Measurements from ENCODE around the gene CCL5.
A peak's percentile ranks its signal among the peaks of the same experiment; 100 is the strongest.

The CCL5 gene

DNA sequence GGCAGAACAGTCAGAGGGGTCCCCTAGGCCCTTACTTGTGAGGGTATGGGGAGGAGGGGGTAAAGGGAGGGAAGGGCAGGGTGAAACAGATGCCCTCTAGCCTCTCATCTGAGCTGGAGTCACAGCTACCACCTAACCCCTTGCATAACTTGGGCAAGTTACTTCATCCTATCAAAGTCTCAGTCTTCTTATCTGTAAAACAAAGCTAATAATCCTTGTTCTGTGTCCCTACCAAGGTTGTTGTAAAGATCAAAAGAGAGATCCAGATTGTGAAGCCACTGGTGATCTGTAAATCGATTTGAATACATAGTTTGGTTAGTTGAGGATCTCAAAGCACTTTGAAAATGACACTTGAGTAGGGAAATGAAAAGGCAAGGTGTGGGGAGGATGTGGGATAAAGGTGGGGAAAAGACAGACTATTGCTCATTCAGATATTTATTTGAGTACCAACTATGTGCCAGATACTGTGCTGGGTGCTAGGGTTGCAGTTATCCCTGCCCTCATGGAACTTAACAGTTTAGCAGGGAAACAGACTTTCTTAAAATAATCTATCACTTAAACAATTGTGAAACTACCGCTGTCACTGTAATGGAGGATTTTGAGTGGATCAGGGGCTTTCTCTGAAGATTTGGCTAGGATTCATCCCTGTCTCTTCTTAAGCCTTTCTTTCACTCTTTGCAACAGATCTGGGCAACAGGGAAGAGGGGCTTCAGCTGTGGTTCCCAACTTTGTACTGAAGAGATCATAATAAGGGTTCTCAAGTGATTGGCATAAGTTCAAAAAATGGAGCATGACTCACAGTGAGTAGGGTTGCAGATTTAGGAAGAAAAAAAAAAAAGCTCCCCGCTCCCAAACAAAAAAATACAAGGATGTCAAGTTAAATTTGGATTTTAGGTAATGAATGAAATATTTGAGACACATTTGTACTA lies 14.5 kb downstream of the CCL5 start:
- DNase-seq: no peak

DNA sequence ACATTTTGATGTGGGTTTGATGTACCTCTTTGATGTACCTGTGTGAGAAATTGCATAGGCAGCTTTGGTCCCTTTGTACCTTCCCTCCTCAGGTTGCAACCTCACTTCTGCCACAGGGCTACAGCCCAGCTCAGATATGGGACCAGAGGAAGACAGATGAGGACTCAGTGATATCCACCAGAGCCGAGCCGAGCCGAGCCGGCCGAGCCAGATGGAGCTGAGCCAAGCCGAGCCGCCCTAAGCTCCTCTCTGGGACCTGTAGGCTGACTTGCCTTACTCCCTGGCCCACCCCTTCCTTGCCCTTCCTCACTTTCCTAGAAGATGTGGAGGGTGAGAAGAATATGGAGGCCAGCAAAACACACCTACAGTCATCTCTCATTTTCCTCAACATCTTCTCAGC lies 15.3 kb downstream of the CCL5 start:
- no peak for DNase-seq

DNA sequence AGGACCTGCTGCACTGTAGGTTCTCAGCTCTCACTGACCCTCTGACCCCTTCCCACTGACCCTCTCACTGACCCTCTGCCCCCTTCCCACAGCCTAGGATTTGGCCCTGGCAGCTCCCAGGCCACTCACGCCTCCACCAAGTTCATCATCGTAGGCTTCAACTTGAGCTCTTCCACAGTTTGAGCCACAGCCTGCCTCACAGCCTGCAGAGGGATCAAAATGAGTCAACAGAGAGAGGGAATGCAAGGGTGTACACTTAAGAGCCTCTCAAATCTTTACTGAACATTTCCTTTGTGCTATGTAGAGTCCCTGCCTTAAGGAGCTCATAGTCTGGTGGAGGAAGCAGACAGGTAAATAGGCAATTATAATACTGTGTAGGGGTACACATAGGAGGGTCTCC lies 23.6 kb downstream of the CCL5 start:
- no peak for DNase-seq

DNA sequence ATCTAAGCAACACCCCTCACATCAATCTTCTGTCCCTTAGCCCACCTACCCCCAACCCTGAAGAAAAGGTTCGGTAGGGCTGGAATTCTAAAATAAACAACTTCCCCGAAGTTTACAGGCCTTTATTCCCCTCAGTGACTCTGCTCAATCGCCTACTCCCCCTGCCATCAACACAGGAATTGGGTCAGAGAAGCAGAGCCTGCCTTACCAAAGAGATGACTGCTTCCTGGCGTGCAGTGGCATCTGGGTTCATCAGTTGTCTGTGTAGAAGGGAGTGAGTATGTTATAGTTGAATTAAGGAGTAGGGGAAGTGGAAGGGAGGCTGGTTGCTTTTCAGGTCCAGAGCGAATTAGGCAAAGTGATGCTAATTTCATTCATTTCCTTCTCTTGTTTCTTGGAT lies 24.2 kb downstream of the CCL5 start:
- DNase-seq: no peak

DNA sequence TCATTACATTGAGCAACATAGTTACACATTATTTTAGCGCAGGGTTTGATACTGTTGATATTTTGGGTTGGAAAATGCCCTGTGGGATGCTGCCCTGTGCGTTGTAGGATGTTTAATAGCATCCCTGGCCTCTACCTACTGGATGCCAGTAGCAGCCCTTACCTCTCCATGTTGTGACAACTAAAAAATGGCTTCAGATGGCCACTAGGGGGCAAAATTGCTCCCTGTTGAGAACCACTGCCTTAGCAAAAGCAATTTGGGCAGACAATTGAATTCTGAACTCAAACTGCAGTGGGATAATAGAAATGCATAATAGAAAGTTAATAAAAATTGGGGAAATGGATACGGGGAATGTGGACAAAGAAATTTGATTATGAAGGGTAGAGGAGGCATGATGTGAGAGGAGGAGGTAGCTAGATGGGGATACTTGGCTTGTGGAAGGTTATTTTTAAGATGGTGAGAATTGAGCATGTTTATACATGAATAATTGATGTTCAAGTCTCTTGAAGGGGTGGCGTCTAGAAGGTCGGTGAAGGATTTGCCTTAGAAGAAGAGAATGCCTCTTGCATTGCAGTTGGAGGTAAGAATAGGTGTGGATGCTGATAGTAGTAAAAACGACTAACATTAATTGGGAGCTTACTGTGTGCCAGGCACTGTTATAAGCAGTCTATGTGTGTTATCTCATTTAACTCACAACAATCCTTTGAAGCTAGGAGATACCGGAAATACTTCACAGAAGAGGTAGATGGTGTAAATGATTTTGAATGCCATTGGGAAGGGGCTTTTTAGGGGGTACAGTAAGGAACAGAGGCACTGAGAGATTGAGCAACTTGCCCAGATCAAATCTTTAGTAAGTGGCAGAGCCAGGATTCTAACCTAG lies 30.5 kb downstream of the CCL5 start:
- DNase-seq: peak; percentile 26

DNA sequence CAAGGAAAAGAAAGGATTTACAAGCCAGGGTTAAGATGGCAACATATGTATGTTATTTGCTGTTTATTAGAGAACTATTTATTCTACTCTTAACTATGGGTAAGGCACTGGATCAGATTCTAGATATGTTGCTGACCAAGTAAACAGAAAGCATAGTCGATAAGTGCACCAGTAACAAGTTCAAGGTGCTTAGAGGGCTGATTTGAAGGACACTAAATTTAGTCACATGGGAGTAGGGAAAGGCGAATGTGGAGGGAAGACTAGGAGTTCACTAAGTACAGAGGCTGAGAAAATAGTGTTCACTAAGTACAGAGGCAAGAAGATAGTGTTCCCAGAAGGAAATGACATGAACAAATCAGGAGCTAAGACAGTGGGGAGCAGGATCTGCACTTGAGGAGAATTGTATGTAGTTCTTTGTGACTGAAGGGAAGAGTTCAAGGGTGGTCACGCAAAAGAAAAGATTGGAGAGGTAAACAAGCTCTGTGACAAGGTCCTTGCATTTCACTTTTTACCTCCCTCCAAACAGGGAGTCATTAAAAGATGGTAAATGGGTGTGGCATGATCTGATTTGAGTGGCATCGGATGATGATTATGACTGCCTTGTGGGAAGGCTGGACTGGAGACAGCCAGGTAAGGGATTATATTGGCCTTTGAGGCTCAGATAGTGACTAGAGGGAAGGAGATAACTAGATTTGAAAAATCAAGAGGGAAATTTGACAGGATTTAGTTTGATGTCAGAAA lies 32.4 kb downstream of the CCL5 start:
- DNase-seq: no peak

DNA sequence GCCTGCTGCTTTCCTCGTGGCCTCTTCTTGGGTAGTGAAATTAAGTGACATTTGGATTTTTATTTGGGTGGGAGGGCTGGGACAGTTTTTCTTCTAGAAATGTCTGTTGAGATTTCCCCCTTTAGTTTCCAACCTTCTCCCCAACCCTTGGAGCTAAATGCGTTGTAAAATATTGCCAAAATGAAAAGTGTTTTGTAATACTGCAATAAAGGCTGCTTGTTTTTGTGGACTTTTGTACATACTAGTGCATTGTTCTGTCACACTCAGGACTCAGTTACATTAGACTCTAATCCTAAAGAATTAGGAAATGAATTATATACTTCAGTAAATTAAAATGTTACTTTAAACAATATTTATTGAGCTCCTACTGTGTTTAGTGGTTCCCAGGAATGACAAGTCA lies 33.2 kb downstream of the CCL5 start:
- no peak for DNase-seq

DNA sequence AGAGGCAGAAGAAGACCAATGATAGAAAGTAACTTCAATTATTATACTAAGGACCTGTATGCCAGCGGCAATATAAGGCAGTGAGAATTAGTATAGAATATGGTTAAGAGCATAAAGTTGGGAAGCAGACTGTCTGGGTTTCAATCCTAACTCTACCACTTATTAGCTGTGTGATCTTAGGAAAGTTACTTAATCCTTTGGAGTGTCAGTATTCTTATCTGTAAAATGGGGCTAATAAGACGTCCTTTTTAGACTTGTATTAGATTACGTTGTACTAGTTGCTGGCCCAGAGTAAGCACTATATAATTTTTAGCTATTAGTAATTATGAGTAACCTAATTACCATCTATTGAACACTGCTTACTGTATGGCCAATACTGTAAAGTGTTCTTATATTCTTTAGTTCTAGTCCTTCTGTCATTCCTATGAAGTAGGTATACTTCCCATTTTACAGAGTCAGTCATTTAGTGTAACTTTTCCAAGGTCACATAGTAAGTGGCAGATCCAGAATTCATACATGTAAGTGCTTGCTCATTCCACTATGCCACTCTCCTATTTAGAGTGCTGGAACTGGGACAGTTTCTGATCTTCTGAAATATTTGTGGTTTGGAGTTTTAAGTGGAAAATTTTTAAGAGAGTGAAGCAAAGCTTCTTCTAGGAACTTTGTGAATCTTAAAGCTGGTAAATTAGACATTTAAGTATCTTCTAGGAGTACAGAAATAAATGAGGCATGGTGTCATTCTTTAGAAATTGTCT lies 33.9 kb downstream of the CCL5 start:
- DNase-seq: no peak

DNA sequence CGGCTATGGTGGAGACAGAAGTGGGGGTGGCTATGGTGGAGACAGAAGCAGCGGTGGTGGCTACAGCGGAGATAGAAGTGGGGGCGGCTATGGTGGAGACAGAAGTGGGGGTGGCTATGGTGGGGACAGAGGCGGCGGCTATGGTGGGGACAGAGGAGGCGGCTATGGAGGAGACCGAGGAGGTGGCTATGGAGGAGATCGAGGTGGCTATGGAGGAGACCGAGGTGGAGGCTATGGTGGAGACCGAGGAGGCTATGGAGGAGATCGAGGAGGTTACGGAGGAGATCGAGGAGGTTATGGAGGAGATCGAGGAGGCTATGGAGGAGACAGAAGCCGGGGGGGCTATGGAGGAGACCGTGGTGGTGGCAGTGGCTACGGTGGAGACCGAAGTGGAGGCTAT lies 35.6 kb downstream of the CCL5 start:
- no peak for DNase-seq

DNA sequence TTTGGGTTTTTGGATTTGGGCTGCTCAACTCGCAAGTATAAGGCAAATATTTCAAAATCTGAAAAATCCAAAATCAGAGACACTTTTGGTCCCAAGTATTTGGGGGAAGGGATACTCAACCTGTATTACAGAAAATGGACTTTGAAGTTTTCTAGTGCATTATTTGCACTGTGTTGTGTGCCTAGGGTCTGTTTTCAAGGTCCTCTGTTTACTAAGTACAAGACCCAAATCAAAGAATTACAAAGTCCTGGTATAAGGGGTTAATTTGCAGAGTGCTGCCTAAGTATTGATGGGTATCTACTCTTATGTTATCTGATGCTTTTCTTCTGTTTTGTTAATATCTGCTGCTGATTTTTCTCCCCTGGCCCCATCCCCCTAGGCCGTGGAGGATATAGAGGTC lies 36.5 kb downstream of the CCL5 start:
- DNase-seq: no peak

DNA sequence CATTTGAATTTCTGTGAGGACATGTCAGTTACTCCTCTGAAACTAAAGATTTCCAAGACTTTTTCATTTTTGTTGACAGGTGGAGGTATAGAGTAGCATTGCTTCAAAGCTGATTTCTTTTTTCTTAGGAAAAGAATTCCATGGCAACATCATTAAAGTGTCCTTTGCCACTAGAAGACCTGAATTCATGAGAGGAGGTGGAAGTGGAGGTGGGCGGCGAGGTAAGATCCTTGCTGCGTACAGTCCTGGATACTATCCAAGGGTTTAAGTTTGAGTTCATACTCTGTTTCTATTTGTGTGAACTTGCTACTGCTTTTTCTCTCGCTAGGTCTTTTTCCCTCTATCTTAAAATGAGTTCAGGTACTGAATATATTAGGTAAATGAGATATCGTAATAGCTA lies 37.9 kb downstream of the CCL5 start:
- no peak for DNase-seq

DNA sequence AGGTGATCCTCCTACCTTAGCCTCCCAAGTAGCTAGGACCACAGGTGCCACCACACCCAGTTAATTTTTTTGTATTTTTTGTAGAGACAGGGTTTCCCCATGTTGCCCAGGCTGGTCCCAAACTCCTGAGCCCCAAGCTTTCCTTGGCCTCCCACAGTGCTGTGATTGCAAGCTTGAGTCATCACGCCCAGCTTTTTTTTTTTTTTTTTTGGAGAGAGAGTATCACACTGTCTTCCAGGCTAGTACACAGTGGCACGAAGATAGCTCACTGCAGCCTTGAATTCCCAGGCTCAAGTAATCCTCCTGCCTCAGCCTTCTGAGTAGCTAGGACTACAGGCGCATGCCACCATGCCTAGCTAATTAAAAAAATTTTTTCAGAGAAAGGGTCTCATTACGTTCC lies 38.7 kb downstream of the CCL5 start:
- no peak for DNase-seq

DNA sequence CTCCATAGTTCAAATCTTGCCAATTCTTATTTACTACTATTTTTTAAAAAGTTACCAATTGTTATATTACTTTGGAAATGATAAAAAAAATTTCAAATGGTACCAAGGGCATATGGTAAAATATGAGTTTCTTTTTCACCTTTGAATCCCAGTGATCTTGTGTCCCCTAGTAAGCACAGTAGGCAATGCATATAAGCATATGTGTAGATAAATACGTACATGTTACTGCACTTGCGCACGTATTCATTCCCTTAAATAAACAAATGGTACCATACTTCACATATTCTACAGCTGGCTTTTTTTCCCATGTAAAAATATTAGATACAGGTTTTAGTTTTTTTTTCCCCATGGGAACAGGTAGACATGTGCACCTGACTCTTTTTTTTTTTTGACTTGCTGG lies 39.1 kb downstream of the CCL5 start:
- DNase-seq: no peak

DNA sequence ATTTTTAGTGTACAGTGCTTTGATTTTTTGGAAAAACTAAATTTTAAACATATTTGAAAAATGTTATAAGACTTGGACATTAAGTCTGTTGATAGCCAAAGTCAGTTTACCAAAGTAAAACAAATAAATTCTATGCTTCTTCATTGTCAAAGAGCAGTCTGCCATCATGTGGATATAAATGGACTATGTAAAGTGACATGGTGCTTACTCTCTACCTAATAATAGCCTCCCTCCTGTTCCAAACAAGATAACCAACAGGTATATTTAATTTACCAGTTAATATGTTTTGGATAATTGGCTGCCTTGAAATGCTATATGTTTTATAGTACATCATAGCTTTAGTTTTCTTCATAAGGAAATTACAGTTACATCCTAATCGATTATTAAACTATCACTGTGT lies 55.0 kb downstream of the CCL5 start:
- DNase-seq: no peak
